GOT3 (cell line): ENCODE results near the gene SYDE2.
"Not testable (repeated sequence)": the region's sequence is repeated elsewhere in the genome, so short reads cannot be mapped to it uniquely, and the experiment has no call there.

Experiments
- DNase-seq: peaks from one replicate; lab custom pipeline; 2025; ENCODE audit warnings: mixed read lengths; lab: John Stamatoyannopoulos, UW

The SYDE2 gene

GRCh38 chr1:85172684-85173337 lies 28.0 kb downstream of the SYDE2 start:
- no peak for DNase-seq

GRCh38 chr1:85171721-85172120 lies 29.1 kb downstream of the SYDE2 start:
- no peak for DNase-seq

DNA sequence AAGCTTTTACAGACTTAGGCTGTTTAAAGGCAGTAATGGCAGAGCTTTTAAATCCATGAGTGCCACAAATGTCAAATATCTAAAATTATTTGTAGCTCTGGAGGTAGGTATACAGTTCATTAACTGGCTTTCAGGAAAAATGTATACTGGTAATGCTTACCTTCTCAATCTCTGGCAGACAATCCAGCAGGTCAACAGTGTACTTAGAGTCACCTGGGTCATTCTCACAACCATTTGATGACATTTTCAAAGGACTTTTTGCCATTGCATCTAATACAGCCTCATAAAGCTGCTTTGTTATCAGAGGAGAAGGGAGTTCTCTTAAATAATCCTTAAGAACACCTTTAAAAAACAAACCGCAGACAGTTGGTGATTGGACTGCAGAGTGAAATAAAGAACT lies 31.9 kb downstream of the SYDE2 start:
- DNase-seq = no peak

- no peak for DNase-seq
Observed at GRCh38 chr1:85166351-85166750, 34.5 kb downstream of the SYDE2 start.

DNA sequence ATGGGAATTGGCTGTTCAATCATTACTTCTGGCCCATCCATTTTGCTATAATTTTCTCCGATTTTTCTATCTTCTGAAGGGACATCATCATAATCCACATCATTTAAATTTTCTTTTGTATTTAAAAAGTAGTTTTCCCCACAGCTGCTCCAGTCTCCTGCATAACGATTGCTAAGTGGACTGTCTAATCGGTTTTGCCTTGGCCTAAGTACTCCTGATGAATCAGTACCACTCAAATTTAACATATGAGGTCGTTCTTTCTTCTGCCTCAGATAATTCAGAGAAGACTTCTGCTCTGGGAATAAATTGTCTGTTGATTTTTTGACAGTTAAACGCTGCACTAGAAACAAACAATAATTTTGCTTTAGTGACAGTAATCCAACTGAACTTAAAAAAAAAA lies 41.9 kb downstream of the SYDE2 start:
- DNase-seq = no peak

DNA sequence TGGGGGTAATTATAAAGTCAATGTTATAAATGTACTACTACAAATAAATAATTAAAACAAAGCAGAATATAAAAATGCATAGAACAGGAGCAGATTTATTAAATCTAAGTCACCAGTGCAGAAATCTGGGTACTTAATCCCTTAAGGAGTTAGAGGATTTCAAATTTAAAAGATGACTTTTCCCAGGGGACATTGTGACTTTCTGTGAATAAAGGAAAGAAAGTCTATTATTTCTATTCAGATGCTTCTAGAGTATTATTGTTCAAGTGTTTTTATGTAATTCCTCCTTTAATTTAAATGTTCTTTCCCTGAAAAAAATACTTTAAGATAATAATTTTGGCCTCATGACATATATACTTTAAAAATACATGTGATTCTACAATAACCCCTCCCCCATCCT lies 43.4 kb downstream of the SYDE2 start:
- no peak for DNase-seq

GRCh38 chr1:85153149-85153891 lies 47.5 kb downstream of the SYDE2 start:
- DNase-seq = no peak

GRCh38 chr1:85151446-85151845 lies 49.4 kb downstream of the SYDE2 start:
- DNase-seq = no peak

- DNase-seq = no peak
Observed at GRCh38 chr1:85149805-85150204, 51.0 kb downstream of the SYDE2 start.

- no peak for DNase-seq
Observed at GRCh38 chr1:85148524-85149250, 52.1 kb downstream of the SYDE2 start.

GRCh38 chr1:85146972-85147359 lies 53.9 kb downstream of the SYDE2 start:
- DNase-seq = no peak

DNA sequence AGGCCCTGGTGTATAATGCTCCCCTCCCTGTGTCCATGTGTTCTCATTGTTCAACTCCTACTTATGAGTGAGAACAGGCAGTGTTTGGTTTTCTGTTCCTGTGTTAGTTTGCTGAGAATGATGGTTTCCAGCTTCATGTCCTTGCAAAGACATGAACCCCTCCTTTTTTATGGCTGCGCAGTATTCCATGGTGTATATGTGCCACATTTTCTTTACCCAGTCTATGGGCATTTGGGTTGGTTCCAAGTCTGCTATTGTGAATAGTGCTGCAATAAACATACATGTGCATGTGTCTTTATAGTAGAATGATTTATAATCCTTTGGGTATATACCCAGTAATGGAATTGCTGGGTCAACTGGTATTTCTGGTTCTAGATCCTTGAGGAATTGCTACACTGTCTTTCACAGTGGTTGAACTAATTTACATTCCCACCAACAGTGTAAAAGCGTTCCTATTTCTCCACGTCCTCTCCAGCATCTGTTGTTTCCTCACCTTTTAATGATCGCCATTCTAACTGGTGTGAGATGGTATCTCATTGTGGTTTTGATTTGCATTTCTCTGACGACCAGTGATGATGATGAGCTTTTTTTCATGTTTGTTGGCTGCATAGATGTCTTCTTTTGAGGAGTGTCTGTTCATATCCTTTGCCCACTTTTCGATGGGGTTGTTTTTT lies 54.4 kb downstream of the SYDE2 start:
- DNase-seq = not testable (repeated sequence)

GRCh38 chr1:85144351-85144750 lies 56.5 kb downstream of the SYDE2 start:
- no peak for DNase-seq

DNA sequence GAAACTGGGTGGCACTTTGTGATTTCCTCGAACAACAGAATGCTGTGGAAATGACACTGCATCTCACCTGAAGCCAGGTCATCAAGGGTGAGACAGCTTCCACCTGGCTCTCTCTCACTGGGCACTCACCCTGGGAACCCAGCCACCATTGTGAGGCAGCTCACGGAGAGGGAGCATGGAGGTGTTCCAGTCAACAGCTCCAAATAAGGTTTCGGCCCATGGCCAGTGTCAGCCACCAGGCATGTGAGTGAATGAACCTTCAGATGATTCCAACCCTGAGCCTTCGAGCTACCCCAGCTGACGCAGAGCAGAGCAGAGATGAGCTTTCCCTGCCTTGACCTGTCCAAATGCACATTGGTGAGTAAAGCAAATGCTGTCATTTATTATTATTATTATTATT lies 58.1 kb downstream of the SYDE2 start:
- DNase-seq = no peak

- not testable (repeated sequence) for DNase-seq
Observed at GRCh38 chr1:85138439-85138838, 62.4 kb downstream of the SYDE2 start.

GRCh38 chr1:85137660-85138059 lies 63.2 kb downstream of the SYDE2 start:
- DNase-seq = no peak

- DNase-seq = no peak
Observed at GRCh38 chr1:85135392-85135798, 65.4 kb downstream of the SYDE2 start.

DNA sequence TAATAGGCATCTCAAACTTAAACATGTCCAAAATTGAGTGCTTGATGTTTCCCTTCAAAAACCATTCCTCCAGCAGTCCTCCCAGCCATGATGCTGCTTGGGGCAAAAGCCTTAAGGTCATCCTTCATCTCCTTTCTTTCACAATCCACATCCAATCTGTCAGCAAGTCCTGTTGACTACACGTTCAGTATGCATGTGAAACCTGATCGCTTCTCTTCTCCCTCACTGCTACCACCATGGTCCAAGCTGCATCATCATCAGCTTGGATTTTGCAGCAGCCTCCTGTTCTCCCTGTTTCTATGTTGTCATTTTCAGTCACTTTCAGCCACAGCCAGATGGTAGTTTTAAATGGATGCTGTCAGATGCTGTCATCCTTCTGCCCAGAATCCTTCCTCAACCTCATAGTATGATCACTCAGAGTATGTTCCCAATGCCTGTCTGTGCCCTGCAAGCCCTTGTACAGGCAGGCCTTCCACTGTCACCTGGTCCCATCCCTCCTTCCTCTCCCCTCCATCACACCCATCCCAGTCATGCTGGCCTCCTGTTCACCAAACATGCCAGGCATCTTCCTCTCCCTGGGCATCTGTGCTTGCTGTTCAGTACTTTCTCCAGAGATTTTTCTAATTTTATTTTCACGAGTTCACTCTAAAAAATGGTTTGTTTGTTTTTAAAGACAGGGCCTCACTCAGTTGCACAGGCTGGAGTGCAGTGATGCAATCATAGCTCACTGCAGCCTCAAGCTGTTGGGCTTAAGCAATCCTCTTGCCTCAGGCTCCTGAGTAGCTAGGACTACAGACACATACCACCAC lies 66.0 kb downstream of the SYDE2 start:
- DNase-seq = no peak

DNA sequence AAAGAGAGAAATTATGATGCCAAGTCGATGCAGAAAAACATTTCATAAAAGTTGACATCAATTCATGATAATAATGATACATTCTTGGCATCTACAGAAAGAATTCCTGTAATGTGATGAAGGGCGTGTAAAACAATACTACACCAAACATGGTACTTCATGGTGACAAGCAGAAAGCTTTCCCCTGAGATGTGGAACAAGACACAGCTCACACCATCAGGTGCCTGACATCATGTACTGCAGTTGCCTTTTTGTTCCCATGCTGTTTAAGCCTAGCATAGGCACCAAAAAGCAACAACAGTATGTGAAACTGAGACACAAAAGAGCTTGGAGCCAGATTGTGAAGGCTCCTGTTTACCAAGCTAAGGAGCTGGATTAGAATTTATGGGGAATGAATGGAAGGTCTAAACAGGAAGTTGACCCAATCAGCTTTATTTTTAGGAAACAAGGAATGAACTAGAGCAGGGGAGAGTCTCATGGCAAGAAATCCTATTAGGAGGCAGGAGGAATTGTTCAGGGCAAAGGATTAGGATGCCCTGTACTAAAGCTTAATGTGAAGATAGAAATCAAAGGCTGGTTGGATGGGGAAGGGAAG lies 67.2 kb downstream of the SYDE2 start:
- DNase-seq = no peak

- no peak for DNase-seq
Observed at GRCh38 chr1:85132078-85132720, 68.6 kb downstream of the SYDE2 start.

DNA sequence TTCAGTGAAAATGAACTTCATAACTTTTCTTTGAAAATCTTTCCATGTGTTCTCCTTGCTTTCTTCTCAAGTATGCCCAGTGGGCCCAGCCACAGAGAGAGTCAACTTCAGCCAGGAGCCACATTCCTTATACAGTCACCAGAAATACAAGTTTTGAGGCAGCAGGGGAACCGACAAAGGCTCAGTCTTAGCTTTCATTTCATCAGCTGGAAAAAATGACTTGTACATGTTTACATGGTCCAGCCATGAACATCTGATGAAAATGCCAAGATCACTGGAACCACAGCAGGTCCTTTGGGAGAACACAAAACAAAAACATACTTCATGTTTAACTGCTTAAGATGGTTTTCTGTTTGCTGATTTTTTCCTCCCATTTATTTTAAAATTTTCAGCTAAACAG lies 72.5 kb downstream of the SYDE2 start:
- DNase-seq = no peak
